Retinal pigment epithelial cell (primary cell): ENCODE data around the gene ZNF407.
A peak's percentile ranks its signal among the peaks of the same experiment; 100 is the strongest.

Experiments
- DNase-seq: peaks from one replicate; pipeline ENCODE4 v3.0.0-alpha.2; 2010; ENCODE audit warnings: low read depth
- H3K4me3 ChIP-seq: 2 replicates; pipeline ENCODE4 v1.5.1; 2011; ENCODE audit warnings: mild to moderate bottlenecking, low read length, control low read depth, moderate library complexity
- TF ChIP-seq, protein P1 (sequence below): conservative IDR thresholded peaks from 2 replicates; pipeline ENCODE4 v1.5.1; 2011; ENCODE audit warnings: low read depth, low read length, control low read depth, inconsistent platforms

Gene ZNF407

GRCh38 chr18:74896390-74896991, 298.8 kb downstream of the ZNF407 start:
- H3K4me3 ChIP-seq = no peak overlapping the region
- TF ChIP-seq, protein P1, sequence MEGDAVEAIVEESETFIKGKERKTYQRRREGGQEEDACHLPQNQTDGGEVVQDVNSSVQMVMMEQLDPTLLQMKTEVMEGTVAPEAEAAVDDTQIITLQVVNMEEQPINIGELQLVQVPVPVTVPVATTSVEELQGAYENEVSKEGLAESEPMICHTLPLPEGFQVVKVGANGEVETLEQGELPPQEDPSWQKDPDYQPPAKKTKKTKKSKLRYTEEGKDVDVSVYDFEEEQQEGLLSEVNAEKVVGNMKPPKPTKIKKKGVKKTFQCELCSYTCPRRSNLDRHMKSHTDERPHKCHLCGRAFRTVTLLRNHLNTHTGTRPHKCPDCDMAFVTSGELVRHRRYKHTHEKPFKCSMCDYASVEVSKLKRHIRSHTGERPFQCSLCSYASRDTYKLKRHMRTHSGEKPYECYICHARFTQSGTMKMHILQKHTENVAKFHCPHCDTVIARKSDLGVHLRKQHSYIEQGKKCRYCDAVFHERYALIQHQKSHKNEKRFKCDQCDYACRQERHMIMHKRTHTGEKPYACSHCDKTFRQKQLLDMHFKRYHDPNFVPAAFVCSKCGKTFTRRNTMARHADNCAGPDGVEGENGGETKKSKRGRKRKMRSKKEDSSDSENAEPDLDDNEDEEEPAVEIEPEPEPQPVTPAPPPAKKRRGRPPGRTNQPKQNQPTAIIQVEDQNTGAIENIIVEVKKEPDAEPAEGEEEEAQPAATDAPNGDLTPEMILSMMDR = peak; percentile 52
- no peak for DNase-seq

DNA sequence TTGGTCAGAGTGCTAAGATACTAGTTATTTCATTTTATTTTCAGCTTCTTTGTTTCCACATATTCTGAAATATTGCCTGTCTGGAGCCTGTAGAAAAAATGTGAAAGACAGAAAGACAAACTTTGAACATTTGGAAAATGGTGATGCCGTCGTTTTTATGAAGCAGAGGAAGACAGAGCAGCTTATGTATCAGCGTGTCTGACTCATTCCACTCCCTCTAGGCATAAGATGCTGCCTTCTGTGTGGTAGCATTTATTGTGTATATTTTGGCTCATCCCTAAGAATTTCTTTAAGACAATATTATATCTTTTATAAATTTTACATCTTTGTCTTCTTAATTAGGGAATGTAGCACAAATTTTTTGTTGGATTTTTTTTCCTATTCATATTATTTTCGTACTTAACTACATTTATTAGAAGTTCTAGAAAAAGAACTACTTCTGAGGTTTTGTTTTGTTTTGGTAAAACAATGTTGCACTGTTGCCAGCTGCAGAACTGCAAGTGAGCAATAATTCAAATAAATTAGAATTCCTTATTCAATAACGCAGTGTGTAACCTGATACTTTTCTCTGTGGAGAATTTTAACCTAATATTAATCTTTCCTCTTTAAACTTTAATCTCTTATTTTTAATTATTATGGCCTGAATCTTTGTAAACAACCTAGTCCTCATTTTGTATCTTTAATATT, 300.4 kb downstream of the ZNF407 start:
- no peak overlapping the region for H3K4me3 ChIP-seq
- TF ChIP-seq, protein P1 = no peak
- DNase-seq = no peak

- TF ChIP-seq, protein P1 = no peak
- no peak overlapping the region for H3K4me3 ChIP-seq
- no peak for DNase-seq
These were observed 301.3 kb downstream of the ZNF407 start for GRCh38 chr18:74898965-74899364.

- TF ChIP-seq, protein P1 = no peak
- no peak for DNase-seq
- no peak overlapping the region for H3K4me3 ChIP-seq
These were observed 301.9 kb downstream of the ZNF407 start for GRCh38 chr18:74899554-74899953.

DNA sequence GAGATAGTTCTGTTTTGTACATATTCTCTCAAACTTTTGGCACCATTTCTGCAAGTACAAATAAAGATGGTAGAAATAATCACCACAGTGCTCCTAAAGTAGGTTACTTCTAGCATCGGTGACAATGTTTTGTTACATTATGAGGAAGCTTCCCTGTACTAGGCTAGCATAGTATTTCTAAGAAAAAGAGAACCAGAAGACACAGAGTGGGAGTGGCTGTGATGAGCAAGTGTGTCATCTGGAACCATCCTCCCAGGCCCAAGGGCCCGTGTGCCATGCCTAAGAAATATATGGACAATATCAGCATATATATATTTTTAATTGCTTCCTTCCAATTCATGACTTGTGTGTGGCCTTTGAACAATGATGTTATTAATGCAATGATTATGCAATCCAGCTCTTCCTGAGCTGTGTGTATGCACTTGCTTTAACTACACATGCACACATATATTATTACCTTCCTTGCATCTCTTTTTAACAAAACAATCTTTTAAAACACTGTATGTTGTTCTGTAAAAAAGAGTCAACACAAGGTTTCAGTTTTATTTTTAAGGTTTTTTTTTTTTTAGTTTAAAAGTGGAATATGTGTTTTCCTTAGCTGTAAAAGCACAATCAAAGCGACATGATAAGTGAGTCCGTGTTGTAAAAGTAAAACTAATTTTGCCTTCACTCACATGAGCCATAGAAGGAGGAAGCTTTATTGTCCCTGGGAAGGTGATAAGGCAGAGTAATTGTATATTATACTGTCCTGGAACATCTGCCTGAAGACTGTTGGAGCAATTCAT, 303.9 kb downstream of the ZNF407 start:
- no peak for DNase-seq
- H3K4me3 ChIP-seq = no peak overlapping the region
- TF ChIP-seq, protein P1 = no peak

DNA sequence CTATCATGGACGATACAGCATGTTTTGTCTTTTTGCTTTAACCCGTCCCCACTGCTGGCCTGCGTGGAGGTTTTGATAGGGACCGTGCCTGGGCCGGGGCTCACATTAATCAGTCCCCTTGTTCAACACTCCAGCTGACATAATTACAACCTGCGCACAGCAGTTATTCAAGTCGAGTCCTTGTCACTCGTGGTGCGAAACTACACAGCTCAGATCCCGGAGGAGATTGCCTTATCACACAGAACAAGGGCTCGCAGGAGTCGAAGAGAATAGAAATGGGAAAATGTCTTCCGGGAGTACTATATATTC, 304.4 kb downstream of the ZNF407 start:
- H3K4me3 ChIP-seq = no peak overlapping the region

More for the DNA sequence above, 304.4 kb downstream of the ZNF407 start:
- DNase-seq = no peak
- TF ChIP-seq, protein P1 = no peak
